Activated CD8-positive, alpha-beta memory T cell treated with anti-CD3 and anti-CD28 coated beads, Interleukin-2, amount 50 U/mL, for 48 hours (primary cell): ENCODE results near the gene GAST.
A peak's percentile ranks its signal among the peaks of the same experiment; 100 is the strongest.
"Not testable (repeated sequence)": the region's sequence is repeated elsewhere in the genome, so short reads cannot be mapped to it uniquely, and the experiment has no call there.

Source experiments
- DNase-seq: peaks from one replicate; pipeline ENCODE4 v3.0.0-alpha.2; 2020

The GAST gene, protein sequence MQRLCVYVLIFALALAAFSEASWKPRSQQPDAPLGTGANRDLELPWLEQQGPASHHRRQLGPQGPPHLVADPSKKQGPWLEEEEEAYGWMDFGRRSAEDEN

GRCh38 chr17:41711669-41712400 is at the start of gene GAST:
Gene GAST (plus strand): TSS chr17:41712331. CDS start chr17:41715437, 3,106 bp downstream.
- no peak for DNase-seq

DNA sequence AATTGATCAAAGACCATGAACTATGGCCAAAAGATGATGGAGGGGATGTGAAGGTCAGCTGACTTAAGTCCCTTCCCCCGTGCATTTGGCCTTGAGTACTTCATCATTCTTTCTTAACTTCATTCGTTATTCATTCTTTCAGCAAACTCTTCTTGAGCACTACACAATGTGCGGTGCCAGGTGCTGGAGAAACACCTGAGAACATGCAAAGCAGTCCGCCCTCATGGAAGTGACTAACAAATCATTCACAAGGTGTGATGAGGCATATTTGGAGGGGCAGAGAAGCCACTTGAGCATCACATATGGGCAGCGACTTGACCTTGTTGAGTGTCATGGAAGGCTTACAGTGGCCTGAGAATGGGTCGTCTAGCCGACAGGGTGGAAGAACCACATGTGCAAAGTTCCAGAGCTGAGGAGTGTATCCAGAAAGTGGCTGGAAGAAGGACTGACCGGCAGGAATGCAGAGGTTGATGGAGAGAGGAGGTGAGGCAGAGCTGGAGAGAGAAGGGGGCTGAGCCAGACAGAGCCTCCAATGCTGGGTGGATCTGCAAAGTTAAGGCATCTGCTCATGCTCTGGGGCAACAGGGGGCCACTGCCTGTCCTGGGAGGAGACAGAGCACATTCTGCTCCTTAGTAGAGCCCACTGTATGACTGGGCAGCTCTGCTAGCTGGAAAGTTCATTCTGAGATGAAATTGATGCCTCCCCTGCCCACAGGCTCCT is 48.5 kb upstream of the GAST start:
- DNase-seq: no peak

DNA sequence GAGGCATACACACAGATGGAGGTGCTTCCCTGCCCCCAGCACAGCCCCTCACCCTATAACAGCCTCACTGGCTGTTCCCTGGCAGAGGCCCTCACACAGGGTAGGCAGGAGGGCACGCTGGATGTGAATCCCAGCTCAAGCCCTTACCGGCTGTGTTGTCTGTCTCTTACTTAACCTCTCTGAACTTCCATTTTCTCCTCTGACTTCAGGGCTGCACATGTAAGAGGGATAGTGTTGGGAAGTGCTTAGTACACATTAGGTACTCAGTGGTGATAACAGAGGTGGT is 48.0 kb upstream of the GAST start:
- no peak for DNase-seq

DNA sequence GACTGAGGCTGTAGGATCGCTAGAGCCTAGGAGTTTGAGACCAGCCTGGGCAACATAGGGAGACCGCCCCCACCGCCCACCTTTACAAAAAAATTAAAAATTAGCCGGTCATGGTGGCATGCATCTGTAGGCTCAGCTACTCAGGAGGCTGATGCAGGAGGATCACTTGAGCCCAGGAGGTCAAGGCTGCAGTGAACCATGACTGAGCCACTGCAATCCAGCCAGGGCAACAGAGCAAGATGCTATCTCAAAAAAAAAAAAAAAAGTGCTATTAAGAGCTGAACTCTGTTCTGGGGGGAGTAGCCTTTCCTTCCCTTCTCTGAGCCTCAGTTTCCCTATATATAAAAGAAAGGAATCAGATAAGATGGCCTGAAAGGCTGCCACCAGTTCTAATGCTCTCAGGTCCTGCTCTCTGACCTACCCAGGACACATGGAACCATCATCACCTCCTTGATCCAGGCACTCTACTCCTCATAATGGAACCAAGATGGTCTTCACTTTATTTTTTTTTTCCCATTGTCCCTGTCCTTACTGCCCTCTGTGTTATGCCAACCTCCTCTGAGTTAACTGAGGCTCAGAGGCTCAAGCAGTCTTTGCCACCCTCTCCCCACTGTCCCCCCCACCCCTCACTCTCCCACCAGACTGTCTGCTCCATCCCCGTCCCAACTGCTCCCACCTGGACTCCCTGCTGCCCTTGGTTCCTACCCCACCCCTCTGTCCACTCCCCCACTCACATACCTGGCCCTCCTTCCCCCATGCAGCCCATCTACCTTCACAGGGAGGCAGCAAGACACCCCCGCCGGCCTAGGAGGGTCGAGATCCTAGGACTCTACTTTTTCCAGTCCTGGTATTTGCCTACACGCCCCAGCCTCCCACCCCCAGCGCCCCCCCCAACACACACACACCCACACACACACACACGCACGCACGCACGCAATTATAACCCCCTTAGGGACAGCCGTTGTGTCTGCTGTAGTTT is 47.3 kb upstream of the GAST start:
- DNase-seq: no peak

GRCh38 chr17:41665566-41666236 is 46.4 kb upstream of the GAST start:
- peak; percentile 98 for DNase-seq

DNA sequence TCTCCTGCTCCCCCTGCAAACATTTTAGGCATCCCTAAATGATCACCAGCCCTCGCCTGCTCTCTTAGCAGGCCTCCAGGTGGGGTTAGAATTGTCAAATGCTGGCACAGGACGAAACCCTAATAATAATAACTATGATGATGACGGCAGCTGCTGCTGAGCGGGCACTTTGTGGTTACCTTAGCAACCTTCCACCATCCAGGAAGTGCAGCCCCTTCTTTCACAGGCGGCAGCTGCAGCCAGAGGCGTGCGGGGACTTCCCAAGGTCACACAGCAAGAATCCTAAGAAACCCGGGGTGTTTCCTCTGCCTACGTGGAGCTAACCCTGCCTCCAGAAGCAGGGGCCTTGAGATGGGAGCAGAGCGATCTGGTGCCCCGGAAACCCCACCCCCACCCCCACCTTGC is 45.9 kb upstream of the GAST start:
- DNase-seq: peak; percentile 83

DNA sequence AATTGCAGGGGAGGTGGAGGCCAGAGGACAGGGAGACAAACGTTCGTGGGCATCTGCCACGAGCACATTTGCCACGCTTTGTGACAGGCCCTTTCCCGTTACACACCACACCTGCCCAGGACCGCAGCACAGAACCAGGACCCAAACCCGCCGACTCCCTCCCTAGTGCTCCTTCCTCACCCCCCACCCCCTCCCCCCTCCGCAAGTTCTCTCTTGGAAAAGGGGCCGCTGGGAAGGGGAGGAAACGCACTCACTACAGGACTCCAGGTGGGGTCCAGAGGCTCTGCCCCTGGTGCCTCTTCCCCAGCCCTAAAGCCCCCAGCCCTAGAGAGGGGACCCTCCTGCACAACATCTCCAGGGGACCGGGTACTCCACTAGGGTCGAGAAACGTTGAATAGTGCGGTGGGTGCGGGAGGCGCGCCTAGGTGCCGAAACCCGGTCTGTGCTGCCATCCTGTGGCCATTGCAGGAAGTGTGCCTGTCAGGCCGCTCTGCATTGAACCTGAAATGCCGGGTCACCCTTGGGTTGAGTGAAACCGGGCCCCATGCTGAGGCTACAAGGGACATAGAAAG is 45.3 kb upstream of the GAST start:
- DNase-seq: peak; percentile 95

DNA sequence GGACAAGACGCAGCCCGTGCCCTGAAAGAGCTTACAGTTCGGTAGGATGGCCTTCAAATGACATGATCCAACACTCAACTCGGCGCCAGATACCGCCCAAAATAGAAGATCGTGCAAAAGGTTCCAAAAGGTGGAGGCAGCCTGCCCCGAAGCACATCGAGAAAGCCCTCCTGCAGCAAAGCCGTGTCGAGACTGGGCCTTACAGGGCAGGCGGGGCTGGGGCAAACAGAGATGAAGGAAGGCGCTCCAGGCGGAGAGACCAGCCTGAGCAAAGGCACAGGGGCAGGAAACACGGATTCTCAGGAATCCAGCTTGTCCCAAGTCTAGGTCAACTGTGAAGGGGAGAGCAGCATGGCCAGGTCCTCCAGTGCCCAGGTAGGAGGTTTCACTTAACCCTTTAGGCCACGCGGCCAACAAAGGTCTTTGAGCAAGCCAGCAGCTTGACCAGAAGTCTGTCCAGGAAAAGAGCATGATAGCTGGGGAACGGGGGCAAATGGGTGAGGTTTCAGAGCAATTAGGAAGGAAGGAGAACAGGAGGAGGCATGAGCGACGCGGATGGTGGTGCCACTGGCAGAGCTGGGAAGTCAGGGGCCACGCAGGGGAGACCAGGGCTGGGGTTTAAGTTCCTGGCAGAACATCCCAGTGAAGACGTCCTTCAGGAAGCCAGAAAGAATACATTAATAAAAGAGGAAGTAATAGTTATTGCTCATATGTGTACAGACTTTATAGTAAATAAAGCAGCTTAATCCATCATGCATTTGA is 44.7 kb upstream of the GAST start:
- DNase-seq: no peak

DNA sequence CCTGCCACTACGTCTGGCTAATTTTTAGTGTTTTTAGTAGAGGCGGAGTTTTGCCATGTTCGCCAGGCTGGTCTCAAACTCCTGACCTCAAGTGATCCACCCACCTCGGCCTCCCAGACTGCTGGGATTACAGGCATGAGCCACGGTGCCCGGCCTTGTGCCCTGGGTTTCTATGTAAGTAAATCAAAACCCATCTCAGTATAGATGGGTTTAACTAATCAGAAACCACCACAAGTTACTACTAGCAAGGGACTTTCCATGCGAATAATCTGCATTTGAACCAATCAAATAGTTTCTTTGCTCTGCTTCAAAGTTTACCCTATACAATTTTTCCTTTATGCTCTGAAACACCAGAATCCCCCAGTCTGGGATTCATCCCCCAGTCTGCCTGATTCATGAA is 40.0 kb upstream of the GAST start:
- no peak for DNase-seq

GRCh38 chr17:41675157-41676057 is 36.7 kb upstream of the GAST start:
- DNase-seq: not testable (repeated sequence)

GRCh38 chr17:41676058-41676419 is 36.1 kb upstream of the GAST start:
- no peak for DNase-seq

GRCh38 chr17:41678411-41678906 is 33.7 kb upstream of the GAST start:
- peak; percentile 68 for DNase-seq

DNA sequence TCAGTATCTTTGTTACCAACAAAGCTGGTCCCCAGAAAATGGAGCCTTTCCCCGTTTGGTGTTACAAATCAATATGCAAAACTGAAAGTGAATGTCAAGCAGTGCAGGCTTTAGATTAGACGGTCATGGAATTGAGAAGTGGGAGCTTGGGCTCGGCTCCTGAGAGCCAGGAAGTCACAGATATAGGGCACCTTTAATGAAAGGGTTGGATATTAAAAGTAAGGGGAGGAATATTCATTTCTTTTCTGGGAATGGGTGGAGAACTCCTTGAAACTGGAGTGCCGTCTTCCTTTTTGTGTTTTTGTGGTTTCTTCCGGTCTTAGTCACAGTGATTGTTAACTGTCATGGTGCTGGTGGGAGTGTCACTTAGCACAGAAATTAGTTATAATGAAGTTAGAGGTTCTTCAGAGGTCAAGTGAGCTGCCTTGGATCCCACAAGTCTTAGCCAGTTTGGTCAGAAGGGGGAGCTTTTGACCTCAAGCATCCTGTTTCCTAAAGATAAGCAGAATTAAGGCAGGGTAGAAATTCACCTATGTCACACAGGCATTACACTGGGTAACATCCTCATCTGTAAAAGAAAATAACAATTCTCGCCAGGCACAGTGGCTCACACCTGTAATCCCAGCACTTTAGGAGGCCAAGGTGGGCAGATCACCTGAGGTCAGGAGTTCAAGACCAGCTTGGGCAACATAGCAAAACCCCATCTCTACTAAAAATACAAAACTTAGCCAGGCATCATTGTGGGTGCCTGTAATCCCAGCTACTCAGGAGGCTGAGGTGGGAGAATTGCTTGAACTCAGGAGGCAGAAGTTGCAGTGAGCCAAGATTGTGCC is 33.0 kb upstream of the GAST start:
- DNase-seq: no peak

DNA sequence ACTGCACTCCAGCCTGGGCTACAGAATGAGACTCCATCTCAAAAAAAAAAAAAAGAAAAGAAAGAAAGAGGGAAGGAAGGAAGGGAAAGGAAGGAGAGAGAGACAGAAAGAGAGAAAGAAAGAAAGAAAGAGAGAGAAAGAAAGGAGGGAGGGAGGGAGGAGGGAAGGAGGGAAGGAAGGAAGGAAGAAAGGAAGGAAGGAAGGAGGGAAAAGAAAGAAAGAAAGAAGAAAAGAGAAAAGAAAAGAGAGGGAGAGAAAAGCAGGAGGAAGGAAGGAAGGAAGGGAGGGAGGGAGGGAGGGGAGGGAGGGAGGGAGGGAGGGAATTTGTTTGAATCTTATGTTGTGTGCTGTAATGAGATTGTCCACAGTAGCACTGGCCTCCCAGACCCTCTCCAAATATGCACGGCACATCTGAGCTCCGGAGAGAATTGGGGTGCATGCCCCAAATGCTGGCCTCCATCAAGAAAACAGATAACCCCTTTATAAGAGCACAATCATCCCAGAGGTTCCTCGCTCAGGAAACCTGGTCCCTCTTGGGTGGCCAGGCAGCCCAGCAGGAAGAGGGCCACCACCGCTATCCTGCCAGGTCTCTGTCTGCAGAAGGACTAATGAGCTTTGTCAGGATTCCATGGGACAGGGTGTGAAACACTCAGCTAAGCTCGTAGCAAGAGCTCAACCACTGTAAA is 32.2 kb upstream of the GAST start:
- DNase-seq: no peak

- no peak for DNase-seq
Observed at GRCh38 chr17:41680426-41681040, 31.6 kb upstream of the GAST start.

DNA sequence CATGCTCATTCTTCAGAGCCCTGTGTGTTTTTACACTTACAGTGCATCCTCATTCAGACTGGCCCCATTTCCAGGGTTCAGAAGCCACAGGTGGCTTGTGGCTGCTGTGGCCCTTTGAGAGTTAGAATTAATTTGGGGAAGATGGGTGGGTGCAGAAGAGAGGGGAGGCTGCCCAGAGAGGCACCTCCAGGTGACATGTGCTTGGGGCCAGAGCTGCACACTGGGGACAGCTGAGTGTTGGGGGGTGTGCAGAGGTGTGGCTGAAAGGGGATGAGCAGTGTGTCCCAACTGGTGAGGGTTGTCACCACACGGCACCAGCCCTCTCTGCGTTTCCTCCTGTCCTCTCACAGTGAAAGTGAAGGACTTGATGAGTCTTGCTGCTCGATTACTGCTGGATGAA is 30.4 kb upstream of the GAST start:
- DNase-seq: no peak

DNA sequence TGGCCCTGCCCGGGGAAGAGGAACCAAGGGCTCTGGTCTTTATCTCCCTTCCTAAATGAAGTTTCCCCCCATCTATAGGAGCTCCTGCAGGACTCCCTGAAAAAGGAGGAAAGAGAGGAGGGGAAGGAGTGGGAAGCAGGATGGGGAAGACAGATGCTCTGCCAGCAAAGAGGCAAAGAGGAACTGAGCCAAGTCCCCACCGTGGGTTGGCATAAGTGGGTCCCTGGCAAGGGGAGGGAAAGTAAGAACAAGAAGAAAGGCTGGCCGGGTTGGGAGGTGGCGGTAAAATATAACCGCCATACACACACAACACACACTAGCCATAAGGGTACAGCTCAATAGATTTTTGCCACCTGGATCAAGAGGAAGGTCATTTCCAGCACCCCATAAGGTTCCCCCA is 29.5 kb upstream of the GAST start:
- DNase-seq: no peak

DNA sequence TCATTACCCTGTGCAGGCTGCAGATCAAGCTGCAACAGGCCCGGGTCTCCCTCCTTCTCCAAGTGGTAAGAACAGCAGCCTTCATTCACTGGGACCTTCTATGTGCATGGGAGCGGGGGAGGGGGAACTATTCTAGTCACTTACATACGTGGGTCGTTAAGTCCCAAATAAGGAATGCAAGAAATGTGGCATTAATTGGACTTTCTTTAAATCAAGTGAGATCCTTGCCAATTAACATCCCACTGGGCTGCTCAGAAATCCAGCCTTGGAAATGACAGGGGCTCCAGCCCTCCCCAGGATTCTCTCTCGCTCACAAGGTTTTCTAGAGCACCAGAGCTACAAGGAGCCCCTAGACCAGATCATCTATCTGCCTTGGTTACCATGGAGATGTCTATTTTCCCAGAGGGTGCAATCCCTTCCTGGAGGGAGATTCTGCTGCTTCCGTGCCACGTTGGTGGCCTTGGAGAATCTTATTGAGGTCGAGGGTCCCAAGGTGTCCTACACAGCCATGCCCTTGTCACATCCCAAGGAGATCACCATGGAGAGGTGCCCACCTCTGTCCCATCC is 28.6 kb upstream of the GAST start:
- DNase-seq: no peak
